ENCODE results near the gene COL13A1.

DNA sequence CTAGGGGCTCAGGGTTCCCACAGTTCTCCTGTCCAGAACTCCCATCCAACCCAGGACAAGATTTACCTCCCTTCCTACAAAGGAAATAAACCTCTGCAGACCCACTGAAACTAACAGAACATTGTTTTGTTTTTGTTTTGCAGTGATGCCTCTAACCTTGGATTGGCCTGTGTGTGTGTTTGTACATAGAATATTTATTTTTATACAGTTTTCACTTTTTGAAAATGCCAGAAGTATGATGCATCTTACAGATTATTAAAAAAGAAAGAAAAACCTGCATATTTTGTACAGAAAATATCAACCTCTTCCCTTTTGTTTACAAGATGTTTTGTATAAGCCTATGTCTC is 156.8 kb downstream of the COL13A1 start:
- no peak for TF ChIP-seq CTCF (conservative IDR thresholded peaks at IDR 0.05 in 1 of 2, IDR thresholded peaks at IDR 0.05 in 1 of 2; ENCODE audit: low read depth in 1 of 2, low read length in 2 of 2)
- no peak for TF ChIP-seq EZH2 (IDR thresholded peaks at IDR 0.05; ENCODE audit: low read length, missing control alignments)
